MCF 10A (cell line): ENCODE measurements around the gene CC2D1A. TPM values are rescaled to one million over a fixed set of nuclear protein-coding genes. Genes with fewer than 3 reads are reported as not detected.

Source experiments
- BruUV-seq: library from RNA; stranded (reverse); fragments of 400-500 nt; replicated peaks from 2 replicates; lab custom pipeline; 2021; lab: Mats Ljungman, UMichigan
- CTCF ChIA-PET: fragments of 300-600 bp; sonication (Branson Sonifier 250); formaldehyde crosslinking; extraction: SDS; loops from one replicate; lab custom pipeline; 2021; ENCODE audit warnings: antibody characterized with exemption, inconsistent platforms; lab: Yijun Ruan, JAX
- POLR2A ChIA-PET: fragments of 300-600, 350-650 bp; sonication (Branson Sonifier 250); formaldehyde crosslinking; extraction: SDS; loops from one replicate; lab custom pipeline; 2020; ENCODE audit warnings: antibody characterized with exemption, inconsistent platforms; lab: Yijun Ruan, JAX
- DNase-seq: peaks from one replicate; pipeline ENCODE4 v3.0.0-alpha.2; 2018; ENCODE audit not compliant: unreplicated experiment
- H3K27ac Mint-ChIP-seq: one replicate; pipeline ENCODE4 v1.8.0; 2022; ENCODE audit warnings: mild to moderate bottlenecking, low read depth, mixed read lengths; ENCODE audit not compliant: unreplicated experiment
- H3K27me3 Mint-ChIP-seq: one replicate; pipeline ENCODE4 v1.8.0; 2022; ENCODE audit warnings: mixed read lengths; ENCODE audit not compliant: insufficient read depth, unreplicated experiment
- H3K36me3 Mint-ChIP-seq: one replicate; pipeline ENCODE4 v1.8.0; 2022; ENCODE audit warnings: mild to moderate bottlenecking, moderate library complexity, mixed read lengths; ENCODE audit not compliant: insufficient read depth, unreplicated experiment
- H3K4me1 Mint-ChIP-seq: one replicate; pipeline ENCODE4 v1.8.0; 2022; ENCODE audit warnings: mixed read lengths; ENCODE audit not compliant: insufficient read depth, unreplicated experiment
- H3K4me3 Mint-ChIP-seq: one replicate; pipeline ENCODE4 v1.8.0; 2022; ENCODE audit warnings: mild to moderate bottlenecking, moderate library complexity, mixed read lengths; ENCODE audit not compliant: unreplicated experiment
- H3K9me3 Mint-ChIP-seq: one replicate; pipeline ENCODE4 v1.8.0; 2022; ENCODE audit warnings: mixed read lengths; ENCODE audit not compliant: unreplicated experiment
- intact Hi-C: fragments of 100-400 bp; cut with micrococcal nuclease; formaldehyde crosslinking; loops from 2 replicates; pipeline ENCODE4 v1.14.1; 2022
- total RNA-seq: library from RNA; stranded (reverse); gene quantifications from 2 replicates; pipeline ENCODE4 v1.2.3, GENCODE V29; 2022
- TF ChIP-seq, protein P1 (sequence below): fragments of 200-600 bp; IDR thresholded peaks from one replicate; pipeline ENCODE4 v1.8.0; 2022; ENCODE audit warnings: antibody characterized with exemption, mild to moderate bottlenecking; ENCODE audit not compliant: unreplicated experiment

Gene CC2D1A
- total RNA-seq, 1 experiment from 2014 or later, result 36.7 TPM

DNA sequence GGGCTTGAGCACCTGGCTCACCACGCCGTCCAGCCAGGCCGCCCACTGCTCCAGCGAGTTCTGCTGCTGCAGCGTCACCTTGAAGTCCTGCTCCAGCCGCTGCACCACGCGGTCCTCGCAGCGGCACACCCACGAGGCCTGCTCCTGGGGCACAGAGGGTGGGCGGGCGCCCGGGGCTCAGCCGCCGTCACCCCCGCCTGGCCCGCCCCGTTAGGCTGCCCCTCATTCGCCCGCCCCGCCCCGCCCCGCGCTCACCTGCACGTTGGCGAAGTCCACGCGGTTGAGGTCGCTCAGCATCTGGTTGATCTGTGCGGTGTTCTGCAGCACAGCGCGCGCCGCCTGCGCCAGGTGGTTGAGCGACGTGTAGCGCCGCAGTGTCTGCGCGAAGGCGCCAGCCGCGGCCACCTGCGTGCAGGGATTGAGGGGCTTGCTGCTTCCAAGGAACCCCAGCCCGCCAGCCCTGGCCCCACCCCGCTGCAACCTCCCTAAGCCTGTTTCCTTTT lies 57.7 kb downstream of the CC2D1A start:
- BruUV-seq, result no TSS peak
- TF ChIP-seq, protein P1, sequence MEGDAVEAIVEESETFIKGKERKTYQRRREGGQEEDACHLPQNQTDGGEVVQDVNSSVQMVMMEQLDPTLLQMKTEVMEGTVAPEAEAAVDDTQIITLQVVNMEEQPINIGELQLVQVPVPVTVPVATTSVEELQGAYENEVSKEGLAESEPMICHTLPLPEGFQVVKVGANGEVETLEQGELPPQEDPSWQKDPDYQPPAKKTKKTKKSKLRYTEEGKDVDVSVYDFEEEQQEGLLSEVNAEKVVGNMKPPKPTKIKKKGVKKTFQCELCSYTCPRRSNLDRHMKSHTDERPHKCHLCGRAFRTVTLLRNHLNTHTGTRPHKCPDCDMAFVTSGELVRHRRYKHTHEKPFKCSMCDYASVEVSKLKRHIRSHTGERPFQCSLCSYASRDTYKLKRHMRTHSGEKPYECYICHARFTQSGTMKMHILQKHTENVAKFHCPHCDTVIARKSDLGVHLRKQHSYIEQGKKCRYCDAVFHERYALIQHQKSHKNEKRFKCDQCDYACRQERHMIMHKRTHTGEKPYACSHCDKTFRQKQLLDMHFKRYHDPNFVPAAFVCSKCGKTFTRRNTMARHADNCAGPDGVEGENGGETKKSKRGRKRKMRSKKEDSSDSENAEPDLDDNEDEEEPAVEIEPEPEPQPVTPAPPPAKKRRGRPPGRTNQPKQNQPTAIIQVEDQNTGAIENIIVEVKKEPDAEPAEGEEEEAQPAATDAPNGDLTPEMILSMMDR, result no peak
- no peak for DNase-seq
- Mint-ChIP-seq H3K4me1 (no peaks in the 10 kb centered on the region), H3K4me3 (no peak overlapping the region), H3K27me3 (no peaks in the 10 kb centered on the region), H3K27ac (no peak overlapping the region), H3K9me3 (no peaks in the 10 kb centered on the region), H3K36me3 (peaks cover 57% of the 10 kb centered on the region)
- CTCF ChIA-PET, result no interaction called here
- intact Hi-C loops, result no loop called here
- POLR2A ChIA-PET, result no interaction called here

DNA sequence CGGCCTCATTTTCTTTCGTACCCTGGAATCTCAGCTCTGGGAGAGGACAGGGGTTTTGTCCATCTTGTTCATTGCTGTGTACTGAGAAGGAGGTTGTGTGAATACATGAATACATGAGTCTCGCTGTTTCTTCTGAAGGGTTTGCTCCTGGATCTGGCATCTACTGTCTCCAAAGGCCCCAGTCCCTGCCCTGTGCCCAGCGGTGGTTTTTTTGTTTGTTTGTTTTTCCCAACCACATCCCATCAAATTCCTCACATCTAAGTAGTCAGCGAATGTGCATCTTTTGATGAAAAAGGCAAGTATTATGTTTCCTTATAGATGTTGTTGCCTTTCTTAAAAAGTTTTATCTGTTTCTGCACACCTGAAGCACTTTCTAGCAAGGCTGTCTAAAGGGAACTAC lies 58.8 kb downstream of the CC2D1A start:
- POLR2A ChIA-PET, result no interaction called here
- intact Hi-C loops, result no loop called here
- peaks cover 54% of the 10 kb centered on the region for H3K36me3 Mint-ChIP-seq
- H3K4me1 Mint-ChIP-seq, result no peaks in the 10 kb centered on the region
- TF ChIP-seq, protein P1, result no peak
- no peak overlapping the region for H3K4me3 Mint-ChIP-seq
- no peak overlapping the region for H3K27ac Mint-ChIP-seq
- no peaks in the 10 kb centered on the region for H3K9me3 Mint-ChIP-seq
- DNase-seq, result peak; percentile 53
- no peaks in the 10 kb centered on the region for H3K27me3 Mint-ChIP-seq
- CTCF ChIA-PET, result no interaction called here
- BruUV-seq, result no TSS peak

DNA sequence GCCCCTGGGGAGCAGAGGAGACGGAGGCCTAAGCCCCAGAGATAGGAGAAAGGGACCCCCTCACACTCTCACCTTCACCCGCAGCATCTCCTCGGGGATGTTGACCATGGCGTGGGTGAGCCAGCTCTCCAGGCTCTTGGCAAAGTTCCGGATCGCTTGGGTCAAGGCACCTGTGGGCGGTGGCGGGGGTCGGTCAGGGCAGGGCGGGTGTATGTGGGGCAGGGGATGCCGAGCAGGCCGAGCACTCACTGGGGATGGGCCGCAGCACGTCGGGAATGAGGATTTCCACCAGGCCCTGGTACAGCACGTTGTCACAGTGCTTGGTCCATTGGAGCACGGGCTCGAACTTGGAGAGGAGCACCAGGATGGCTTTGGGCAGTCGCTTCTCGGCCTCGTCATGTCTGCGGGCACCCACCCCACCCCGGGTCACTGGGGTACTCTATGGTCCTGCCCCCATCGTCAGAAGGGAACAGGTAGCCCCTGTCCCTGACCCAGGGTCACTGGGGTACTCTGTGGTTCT lies 59.4 kb downstream of the CC2D1A start:
- intact Hi-C loops, result no loop called here
- Mint-ChIP-seq H3K27ac (no peak overlapping the region), H3K9me3 (no peaks in the 10 kb centered on the region), H3K4me3 (no peak overlapping the region), H3K27me3 (no peaks in the 10 kb centered on the region), H3K36me3 (peaks cover 49% of the 10 kb centered on the region), H3K4me1 (no peaks in the 10 kb centered on the region)
- no peak for DNase-seq
- BruUV-seq, result no TSS peak
- ChIA-PET CTCF (no interaction called here), POLR2A (no interaction called here)
- TF ChIP-seq, protein P1, result no peak

DNA sequence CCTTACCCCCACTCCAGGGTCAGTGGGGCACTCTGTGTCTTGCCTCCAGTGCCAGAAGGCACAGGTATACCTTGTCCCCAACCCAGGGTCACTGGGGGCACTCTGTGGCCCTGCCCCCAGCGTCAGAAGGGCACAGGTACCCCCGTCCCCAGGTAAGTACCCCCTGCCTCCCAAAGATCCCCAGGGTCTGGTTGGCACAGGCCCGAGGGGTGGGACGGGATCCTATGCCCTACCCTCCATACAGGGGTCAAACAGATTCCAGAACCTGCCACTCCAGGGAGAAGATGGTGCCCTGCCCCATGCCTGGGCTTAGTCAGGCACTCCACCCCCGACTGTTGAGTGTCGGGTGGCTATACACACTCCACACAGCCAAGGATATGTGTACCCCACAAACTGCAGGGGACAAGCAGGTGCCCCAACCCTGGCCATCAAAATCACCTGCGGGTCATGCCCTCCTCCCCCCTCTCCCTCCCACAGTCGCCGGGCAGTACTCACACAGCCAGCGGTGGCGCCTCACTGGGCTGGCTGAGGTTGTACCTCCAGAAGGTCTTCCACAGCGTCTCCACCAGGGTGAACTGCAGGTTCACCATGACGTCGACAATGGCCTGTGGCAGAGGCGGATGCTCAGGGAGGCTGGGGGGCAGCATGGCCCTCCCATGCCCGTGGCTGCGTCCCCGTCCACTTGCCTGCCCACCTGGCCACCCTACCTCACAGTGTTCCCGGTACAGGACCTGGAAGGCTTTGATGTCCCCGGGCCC lies 60.1 kb downstream of the CC2D1A start:
- TF ChIP-seq, protein P1, result no peak
- Mint-ChIP-seq H3K27ac (no peak overlapping the region), H3K27me3 (no peaks in the 10 kb centered on the region), H3K4me1 (no peaks in the 10 kb centered on the region), H3K4me3 (no peak overlapping the region), H3K9me3 (no peaks in the 10 kb centered on the region), H3K36me3 (peaks cover 48% of the 10 kb centered on the region)
- no peak for DNase-seq
- no TSS peak for BruUV-seq
- POLR2A ChIA-PET, result no interaction called here
- intact Hi-C loops, result no loop called here
- CTCF ChIA-PET, result no interaction called here
